Limb (tissue), 2 donors: ENCODE measurements around the gene GARRE1.

ENCODE experiments used
- DNase-seq, 2 donors: peaks; one replicate each; pipeline ENCODE4 v3.0.0-alpha.2; 2016; ENCODE audit errors: extremely low spot score in 2 of 2

GARRE1 gene

DNA sequence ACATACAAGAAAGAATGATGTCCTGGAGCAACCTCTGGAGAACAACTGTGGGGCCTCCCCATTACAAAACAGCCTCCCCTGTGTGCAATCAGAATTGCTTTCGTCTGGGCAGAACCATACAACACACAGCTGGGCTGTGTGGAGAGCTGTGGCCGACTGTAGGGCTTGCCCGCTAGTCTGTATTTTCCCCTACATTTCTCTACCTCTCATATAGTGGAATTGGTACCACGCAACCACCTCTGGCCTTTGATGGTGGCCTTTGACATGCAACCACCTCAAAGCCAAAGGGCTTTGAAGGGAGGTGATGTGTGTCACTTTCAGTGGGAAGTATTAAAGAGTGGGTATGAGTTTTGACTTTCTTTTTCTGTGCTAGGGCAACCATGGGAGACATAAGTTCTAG is 34.0 kb downstream of the GARRE1 start:
- DNase-seq: no peak

DNA sequence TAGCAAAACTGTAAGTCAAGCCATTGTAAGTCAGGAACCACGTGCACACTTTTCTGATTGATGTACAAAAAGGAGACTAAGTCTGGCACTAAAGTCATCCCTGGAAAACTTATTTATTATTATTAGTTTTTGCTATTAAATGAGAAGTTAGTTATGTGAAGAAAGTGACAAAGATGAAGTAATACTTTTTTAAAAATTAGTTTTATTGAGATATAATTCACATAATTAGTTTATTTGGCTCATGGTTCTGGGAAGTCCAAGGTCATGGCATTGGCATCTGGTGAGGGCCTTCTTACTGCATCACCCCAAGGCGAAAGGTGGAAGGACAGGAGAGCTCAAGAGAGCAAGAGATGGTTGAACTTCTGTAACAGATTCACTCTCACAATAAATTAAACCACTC is 36.9 kb downstream of the GARRE1 start:
- no peak for DNase-seq

DNA sequence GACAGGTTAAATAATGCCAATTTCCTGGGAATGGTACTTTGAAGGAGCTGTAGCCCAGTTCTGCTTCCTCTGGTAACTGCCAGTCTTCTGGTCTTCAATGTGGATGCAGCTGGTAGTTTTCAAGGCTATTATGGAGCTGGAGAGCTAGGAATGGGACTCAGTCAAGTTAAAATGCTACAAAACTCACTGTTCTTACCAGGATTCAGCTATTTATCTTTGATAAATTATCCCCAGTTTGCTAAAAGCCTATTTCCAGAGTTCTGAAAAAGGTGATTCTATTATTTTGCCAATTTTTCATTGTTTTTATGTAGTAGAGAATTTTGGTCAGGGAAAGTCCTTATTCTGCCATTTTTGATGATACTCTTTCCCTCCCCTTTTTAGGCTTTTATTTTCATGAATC is 40.7 kb downstream of the GARRE1 start:
- DNase-seq: no peak

DNA sequence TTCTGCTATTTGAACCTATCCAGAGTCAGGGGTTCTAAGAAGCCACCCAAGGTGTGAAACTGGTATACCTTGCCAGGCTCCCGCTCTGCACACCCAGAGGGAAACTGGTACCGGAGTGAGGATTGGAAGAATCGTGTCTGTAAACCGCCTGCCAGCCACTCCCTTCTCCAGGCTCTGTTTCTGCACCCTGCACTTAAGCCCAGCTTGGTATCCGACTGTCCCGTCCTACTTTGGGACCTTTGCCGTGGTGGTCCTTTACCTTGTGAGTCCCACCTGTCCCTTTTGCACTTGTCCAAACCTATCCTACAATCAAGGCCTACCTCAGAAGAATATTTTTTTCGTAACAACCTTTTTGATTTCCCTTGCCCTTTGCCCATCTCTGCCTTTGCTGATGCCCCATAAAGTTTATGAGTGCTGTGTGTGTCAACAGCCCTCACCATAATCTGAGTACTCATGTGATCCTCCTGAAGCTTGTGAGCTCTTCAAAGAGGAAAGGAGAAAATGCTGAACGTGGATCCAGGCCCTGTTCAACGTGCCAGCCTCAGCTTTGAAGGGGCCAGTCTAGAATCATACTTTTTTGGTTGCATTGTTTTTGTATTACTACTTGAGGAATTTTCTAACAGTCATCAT is 44.7 kb downstream of the GARRE1 start:
- no peak for DNase-seq

DNA sequence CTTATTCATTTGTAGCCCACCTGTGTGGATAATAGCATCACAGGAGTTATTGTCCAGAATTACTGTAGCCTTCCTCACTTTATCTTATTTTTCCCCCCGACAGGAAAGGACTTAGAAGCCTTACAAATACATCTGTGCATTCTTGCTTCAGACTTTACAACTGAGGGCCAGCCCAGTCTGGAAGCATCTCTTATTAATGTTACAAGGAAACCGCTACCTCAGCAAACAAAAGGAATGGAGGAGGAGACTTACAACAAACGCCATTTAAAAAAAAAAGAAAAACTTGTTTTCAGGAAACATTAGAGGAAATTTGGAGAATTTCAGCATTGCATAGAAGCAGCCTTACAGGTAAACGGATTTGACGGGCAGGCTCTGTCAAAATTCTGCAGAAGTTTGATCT is 45.2 kb downstream of the GARRE1 start:
- no peak for DNase-seq

DNA sequence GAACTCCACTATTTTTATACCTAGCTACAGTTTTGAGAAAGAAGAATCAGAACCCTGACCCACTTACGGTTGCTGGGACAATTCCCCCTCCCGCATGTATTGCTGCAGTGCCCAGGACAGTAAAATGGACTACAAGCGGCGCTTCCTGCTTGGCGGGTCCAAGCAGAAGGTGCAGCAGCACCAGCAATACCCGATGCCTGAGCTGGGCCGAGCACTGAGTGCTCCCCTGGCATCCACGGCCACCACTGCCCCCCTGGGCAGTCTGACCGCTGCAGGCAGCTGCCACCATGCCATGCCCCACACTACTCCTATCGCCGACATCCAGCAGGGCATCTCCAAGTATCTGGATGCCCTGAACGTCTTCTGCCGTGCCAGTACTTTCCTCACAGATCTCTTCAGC is 46.0 kb downstream of the GARRE1 start:
- no peak for DNase-seq

DNA sequence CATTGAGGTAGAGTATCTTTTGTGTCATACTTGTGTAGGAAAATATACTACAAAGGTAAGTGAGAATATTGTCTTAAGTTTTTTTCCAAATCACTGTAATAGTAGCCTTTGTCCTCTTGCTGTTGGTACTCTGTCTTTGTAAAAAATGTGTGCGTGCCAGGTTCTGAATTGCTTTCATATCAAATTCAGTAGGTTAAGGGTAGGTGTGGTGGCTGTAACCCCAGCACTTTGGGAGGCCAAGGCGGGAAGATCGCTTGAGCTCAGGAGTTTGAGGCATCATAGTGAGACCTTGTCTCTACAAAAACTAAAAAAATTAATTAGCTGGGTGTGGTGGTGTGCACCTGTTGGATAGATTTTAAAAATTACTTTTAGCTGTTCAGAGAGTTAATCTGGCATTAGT is 46.6 kb downstream of the GARRE1 start:
- DNase-seq: no peak
